H9 (cell line): Measurements from ENCODE around the gene AGR3. TPM values are rescaled to one million over a fixed set of nuclear protein-coding genes. Genes with fewer than 3 reads are reported as not detected.

Experiments used
- DNase-seq: peaks from one replicate; pipeline ENCODE4 v3.0.0-alpha.2; 2017
- H2AFZ ChIP-seq: one replicate; pipeline ENCODE4 v1.6.1; 2013; ENCODE audit warnings: mild to moderate bottlenecking, low read length, control low read depth, moderate library complexity
- H2AK5ac ChIP-seq: 2 replicates; pipeline ENCODE4 v1.6.1; 2013; ENCODE audit warnings: low read length, control low read depth, mixed read lengths; ENCODE audit not compliant: insufficient read length
- H2BK120ac ChIP-seq: one replicate; pipeline ENCODE4 v1.6.1; 2013; ENCODE audit warnings: low read depth, mild to moderate bottlenecking, low read length, control low read depth, inconsistent platforms; ENCODE audit not compliant: poor library complexity, severe bottlenecking
- H2BK12ac ChIP-seq: 2 replicates; pipeline ENCODE4 v1.6.1; 2013; ENCODE audit warnings: low read length, control low read depth, mixed read lengths, low read depth; ENCODE audit not compliant: insufficient read length
- H2BK15ac ChIP-seq: 2 replicates; pipeline ENCODE4 v1.6.1; 2013; ENCODE audit warnings: low read depth, low read length, control low read depth
- H2BK20ac ChIP-seq: one replicate; pipeline ENCODE4 v1.6.1; 2013; ENCODE audit warnings: low read depth, mild to moderate bottlenecking, low read length, control low read depth, inconsistent platforms; ENCODE audit not compliant: poor library complexity, severe bottlenecking
- H2BK5ac ChIP-seq: 2 replicates; pipeline ENCODE4 v1.6.1; 2013; ENCODE audit warnings: low read length, control low read depth, mixed read lengths; ENCODE audit not compliant: insufficient read length
- H3K14ac ChIP-seq: 2 replicates; pipeline ENCODE4 v1.6.1; 2013; ENCODE audit warnings: low read length, control low read depth; ENCODE audit not compliant: insufficient read depth
- H3K18ac ChIP-seq: 2 replicates; pipeline ENCODE4 v1.6.1; 2013; ENCODE audit warnings: low read depth, mild to moderate bottlenecking, mixed read lengths, low read length, control low read depth; ENCODE audit not compliant: insufficient read length
- H3K23ac ChIP-seq: 2 replicates; pipeline ENCODE4 v1.6.1; 2013; ENCODE audit warnings: low read length, control low read depth, mixed read lengths, low read depth; ENCODE audit not compliant: insufficient read length
- H3K23me2 ChIP-seq: 2 replicates; pipeline ENCODE4 v1.6.1; 2013; ENCODE audit warnings: low read depth, mild to moderate bottlenecking, mixed read lengths, low read length, control low read depth; ENCODE audit not compliant: insufficient read length, poor library complexity, severe bottlenecking
- H3K27ac ChIP-seq: 2 replicates; pipeline ENCODE4 v1.5.1; 2013; ENCODE audit warnings: low read length, control low read depth, mixed read lengths, low read depth; ENCODE audit not compliant: insufficient read length
- H3K27me3 ChIP-seq: 2 replicates; pipeline ENCODE4 v1.6.1; 2013; ENCODE audit warnings: low read length, control low read depth, inconsistent platforms; ENCODE audit not compliant: insufficient read depth
- H3K4ac ChIP-seq: 2 replicates; pipeline ENCODE4 v1.6.1; 2013; ENCODE audit warnings: low read depth, mild to moderate bottlenecking, control low read depth, inconsistent platforms, low read length, moderate library complexity
- H3K4me1 ChIP-seq: 2 replicates; pipeline ENCODE4 v1.6.1; 2013; ENCODE audit warnings: low read length, control low read depth, inconsistent platforms; ENCODE audit not compliant: insufficient read depth
- H3K4me2 ChIP-seq: 2 replicates; pipeline ENCODE4 v1.6.1; 2013; ENCODE audit warnings: low read length, control low read depth, mixed read lengths; ENCODE audit not compliant: insufficient read length, insufficient read depth
- H3K56ac ChIP-seq: 2 replicates; pipeline ENCODE4 v1.6.1; 2013; ENCODE audit warnings: low read depth, mild to moderate bottlenecking, mixed read lengths, low read length, control low read depth; ENCODE audit not compliant: insufficient read length
- H3K79me1 ChIP-seq: 2 replicates; pipeline ENCODE4 v1.6.1; 2013; ENCODE audit warnings: low read depth, mild to moderate bottlenecking, moderate library complexity, low read length, control low read depth, inconsistent platforms; ENCODE audit not compliant: insufficient read depth, poor library complexity, severe bottlenecking
- H3K79me2 ChIP-seq: 2 replicates; pipeline ENCODE4 v1.6.1; 2013; ENCODE audit warnings: low read length, control low read depth, inconsistent platforms; ENCODE audit not compliant: insufficient read depth
- H3K9ac ChIP-seq: 2 replicates; pipeline ENCODE4 v1.6.1; 2013; ENCODE audit warnings: low read length, control low read depth, mixed read lengths; ENCODE audit not compliant: insufficient read length; ENCODE audit errors: extremely low read depth
- H3K9me3 ChIP-seq: one replicate; pipeline ENCODE4 v1.6.1; 2013; ENCODE audit warnings: low read depth, low read length, inconsistent platforms; ENCODE audit not compliant: control insufficient read depth
- H3T11ph ChIP-seq: one replicate; pipeline ENCODE4 v1.6.1; 2013; ENCODE audit warnings: mild to moderate bottlenecking, low read length, control low read depth, inconsistent platforms
- H4K20me1 ChIP-seq: one replicate; pipeline ENCODE4 v1.6.1; 2013; ENCODE audit not compliant: control insufficient read depth, insufficient read length, insufficient read depth
- H4K5ac ChIP-seq: 2 replicates; pipeline ENCODE4 v1.6.1; 2013; ENCODE audit warnings: low read depth, mild to moderate bottlenecking, mixed read lengths, low read length, control low read depth; ENCODE audit not compliant: insufficient read length
- H4K8ac ChIP-seq: replicated peaks from 2 replicates; pipeline ENCODE4 v1.6.1; 2013; ENCODE audit warnings: low read length, control low read depth, mixed read lengths, low read depth; ENCODE audit not compliant: insufficient read length
- H4K91ac ChIP-seq: 2 replicates; pipeline ENCODE4 v1.6.1; 2013; ENCODE audit warnings: low read depth, mild to moderate bottlenecking, moderate library complexity, mixed read lengths, low read length, control low read depth; ENCODE audit not compliant: insufficient read length
- H3K27ac Mint-ChIP-seq, 3 experiments: 2 replicates in 2 of 3; 3 replicates in 1 of 3; pipeline ENCODE4 v1.8.0; 2020 to 2021; ENCODE audit warnings: mixed read lengths in 3 of 3, mild to moderate bottlenecking in 1 of 3, moderate library complexity in 1 of 3
- H3K27me3 Mint-ChIP-seq: 2 replicates; pipeline ENCODE4 v1.8.0; 2021; ENCODE audit warnings: low read depth, mild to moderate bottlenecking, moderate library complexity, mixed read lengths
- H3K36me3 Mint-ChIP-seq, 3 experiments: 2 replicates in 2 of 3; 3 replicates in 1 of 3; pipeline ENCODE4 v1.8.0; 2020 to 2021; ENCODE audit warnings: low read depth in 3 of 3, mixed read lengths in 3 of 3; ENCODE audit not compliant: insufficient read depth in 1 of 3
- H3K4me1 Mint-ChIP-seq, 2 experiments: 2 replicates each; pipeline ENCODE4 v1.8.0; 2020; ENCODE audit warnings: mixed read lengths in 2 of 2
- H3K4me3 Mint-ChIP-seq, 2 experiments: 2 replicates in 1 of 2; 3 replicates in 1 of 2; pipeline ENCODE4 v1.8.0; 2020 to 2021; ENCODE audit warnings: mild to moderate bottlenecking in 2 of 2, mixed read lengths in 2 of 2, moderate library complexity in 1 of 2
- H3K9me3 Mint-ChIP-seq, 2 experiments: 2 replicates in 1 of 2; 3 replicates in 1 of 2; pipeline ENCODE4 v1.8.0; 2020; ENCODE audit warnings: mild to moderate bottlenecking in 2 of 2, mixed read lengths in 2 of 2, moderate library complexity in 1 of 2
- WGBS: extraction: QIAGEN DNeasy Blood & Tissue Kit; methylation state at CpG from one replicate; pipeline ENCODE4 v1.1.7; 2013; ENCODE audit warnings: missing lambda C conversion rate, low lambda C conversion rate, mixed read lengths; ENCODE audit not compliant: insufficient read length; ENCODE audit errors: extremely low coverage; 5-methylcytosine and 5-hydroxymethylcytosine counted together
- total RNA-seq: library from RNA; stranded (reverse); gene quantifications from 2 replicates; pipeline ENCODE4 v1.2.1, GENCODE V29; 2021
- TF ChIP-seq, protein P1 (sequence below): fragments of 200-600 bp; sonication (generic); conservative IDR thresholded peaks from 3 replicates; pipeline ENCODE4 v1.8.0; 2021; ENCODE audit warnings: antibody characterized with exemption, mild to moderate bottlenecking

AGR3 gene
- total RNA-seq, 1 experiment from 2014 or later, result not detected

DNA sequence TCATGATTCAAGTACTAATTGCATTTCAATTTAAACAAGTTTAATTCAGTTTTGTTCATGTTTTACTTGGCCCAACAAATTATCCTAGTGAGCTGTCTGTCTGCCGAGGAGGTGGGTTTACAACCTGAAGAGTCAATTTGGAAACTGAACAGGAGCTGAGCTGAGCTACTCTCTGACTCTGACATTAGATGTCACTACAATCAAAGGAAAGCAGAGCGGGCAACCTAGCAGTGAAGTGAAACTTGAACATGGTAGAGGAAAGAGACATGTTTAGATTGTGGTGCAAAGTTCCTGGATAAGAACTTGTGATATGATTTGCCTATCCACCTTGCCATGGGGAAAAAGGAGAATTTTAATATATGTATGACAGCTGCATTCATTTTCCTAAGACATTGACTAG lies 9.6 kb upstream of the AGR3 start:
- no peak overlapping the region for H2AK5ac ChIP-seq

More for the DNA sequence above, 9.6 kb upstream of the AGR3 start:
- no peak overlapping the region for H3K4ac ChIP-seq
- no peaks in the 10 kb centered on the region for H3K79me1 ChIP-seq
- no peak overlapping the region for H3T11ph ChIP-seq
- no peak overlapping the region for H3K56ac ChIP-seq
- no peak overlapping the region for H3K18ac ChIP-seq
- H2BK20ac ChIP-seq, result no peak overlapping the region
- no peaks in the 10 kb centered on the region for H3K9me3 ChIP-seq
- H4K91ac ChIP-seq, result no peak overlapping the region
- H2BK120ac ChIP-seq, result no peak overlapping the region
- peak; percentile 34 for DNase-seq
- H2BK12ac ChIP-seq, result no peak overlapping the region
- no peak overlapping the region for H3K9ac ChIP-seq
- no CpG with 5 or more reads among the region's 2 CpGs for WGBS
- H4K5ac ChIP-seq, result no peak overlapping the region
- H3K23me2 ChIP-seq, result no peaks in the 10 kb centered on the region
- no peak overlapping the region for H3K14ac ChIP-seq
- H2BK15ac ChIP-seq, result no peak overlapping the region
- Mint-ChIP-seq H3K36me3 (peaks cover 0 to 11% (median 0%) of the 10 kb centered on the region in 3 experiments; a peak in 1 of 7 replicates), H3K4me3 (no peak overlapping the region), H3K27me3 (no peaks in the 10 kb centered on the region), H3K4me1 (no peaks in the 10 kb centered on the region; a peak in 1 of 4 replicates), H3K9me3 (peaks cover 0 to 1% of the 10 kb centered on the region in 2 experiments; a peak in 1 of 5 replicates), H3K27ac (no peak overlapping the region)
- no peaks in the 10 kb centered on the region for H4K20me1 ChIP-seq
- no peak overlapping the region for H2AFZ ChIP-seq
- H3K4me1 ChIP-seq, result no peaks in the 10 kb centered on the region
- TF ChIP-seq, protein P1, sequence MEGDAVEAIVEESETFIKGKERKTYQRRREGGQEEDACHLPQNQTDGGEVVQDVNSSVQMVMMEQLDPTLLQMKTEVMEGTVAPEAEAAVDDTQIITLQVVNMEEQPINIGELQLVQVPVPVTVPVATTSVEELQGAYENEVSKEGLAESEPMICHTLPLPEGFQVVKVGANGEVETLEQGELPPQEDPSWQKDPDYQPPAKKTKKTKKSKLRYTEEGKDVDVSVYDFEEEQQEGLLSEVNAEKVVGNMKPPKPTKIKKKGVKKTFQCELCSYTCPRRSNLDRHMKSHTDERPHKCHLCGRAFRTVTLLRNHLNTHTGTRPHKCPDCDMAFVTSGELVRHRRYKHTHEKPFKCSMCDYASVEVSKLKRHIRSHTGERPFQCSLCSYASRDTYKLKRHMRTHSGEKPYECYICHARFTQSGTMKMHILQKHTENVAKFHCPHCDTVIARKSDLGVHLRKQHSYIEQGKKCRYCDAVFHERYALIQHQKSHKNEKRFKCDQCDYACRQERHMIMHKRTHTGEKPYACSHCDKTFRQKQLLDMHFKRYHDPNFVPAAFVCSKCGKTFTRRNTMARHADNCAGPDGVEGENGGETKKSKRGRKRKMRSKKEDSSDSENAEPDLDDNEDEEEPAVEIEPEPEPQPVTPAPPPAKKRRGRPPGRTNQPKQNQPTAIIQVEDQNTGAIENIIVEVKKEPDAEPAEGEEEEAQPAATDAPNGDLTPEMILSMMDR, result peak; percentile 73
- H3K27ac ChIP-seq, result no peak overlapping the region
- H2BK5ac ChIP-seq, result no peak overlapping the region
- no peak overlapping the region for H3K23ac ChIP-seq
- no peak overlapping the region for H4K8ac ChIP-seq
- H3K4me2 ChIP-seq, result no peak overlapping the region
- H3K79me2 ChIP-seq, result no peaks in the 10 kb centered on the region
- no peaks in the 10 kb centered on the region for H3K27me3 ChIP-seq
